SK-N-MC (cell line): ENCODE results near the gene ATP2B1.

Experiments used
- EZH2 ChIP-seq: fragments of 200-600 bp; sonication (generic); IDR thresholded peaks from one replicate; pipeline ENCODE4 v1.6.1; 2017; ENCODE audit warnings: antibody characterized with exemption
- FOXP2 ChIP-seq: optimal IDR thresholded peaks from 2 replicates; pipeline ENCODE3; 2011; ENCODE audit warnings: mild to moderate bottlenecking, moderate library complexity; ENCODE audit not compliant: insufficient read depth; ENCODE audit errors: extremely low read length, control extremely low read depth
- POLR2AphosphoS5 ChIP-seq: IDR thresholded peaks from 2 replicates; pipeline ENCODE4 v1.6.1; 2012; ENCODE audit warnings: mild to moderate bottlenecking, low read depth, low read length, borderline replicate concordance

DNA sequence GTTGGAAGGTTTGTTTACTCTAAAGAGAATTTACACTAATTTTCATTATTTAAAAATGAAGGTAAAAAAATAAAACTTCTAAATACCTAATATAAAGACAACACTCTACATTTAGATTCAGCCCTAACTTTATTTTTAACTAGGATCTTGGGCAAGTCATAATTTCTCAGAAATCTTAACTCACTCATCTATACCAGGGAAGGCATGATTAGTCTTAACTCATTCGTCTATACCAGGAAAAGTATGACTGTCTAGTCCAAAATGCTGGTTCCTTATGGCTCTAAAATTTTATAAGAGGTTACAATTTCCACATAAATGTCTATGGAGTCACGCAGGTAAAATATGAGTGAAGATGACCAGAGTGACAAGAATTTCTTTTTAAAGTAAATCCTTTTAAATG is 130.1 kb downstream of the ATP2B1 start:
- no peak for TF ChIP-seq EZH2
- no peak for TF ChIP-seq POLR2AphosphoS5
- no peak for TF ChIP-seq FOXP2
